ENCODE measurements around the gene TEAD1. TPM values are rescaled to one million over a fixed set of nuclear protein-coding genes. Genes with fewer than 3 reads are reported as not detected.

TEAD1 gene
- total RNA-seq, 1 donor from 2014 or later, result 55.3 TPM

- no peaks in the 10 kb centered on the region for H3K27me3 ChIP-seq (ENCODE audit: control insufficient read depth in 3 of 3, insufficient read depth in 3 of 3, low read length in 3 of 3)
- no peaks in the 10 kb centered on the region for H3K9me3 ChIP-seq (ENCODE audit: control insufficient read depth in 3 of 3, low read length in 3 of 3)
- peaks cover 52 to 81% (median 64%) of the 10 kb centered on the region in 3 donors for H3K4me1 ChIP-seq (ENCODE audit: control insufficient read depth in 3 of 3, insufficient read depth in 3 of 3, low read length in 3 of 3)
- H3K36me3 ChIP-seq (ENCODE audit: control insufficient read depth in 3 of 3, insufficient read depth in 3 of 3, low read length in 3 of 3), result peaks cover 0 to 17% (median 9%) of the 10 kb centered on the region in 3 donors
- peak overlapping the region; percentile 83 for H3K27ac ChIP-seq (ENCODE audit: low read depth, low read length)
- H3K4me3 ChIP-seq (ENCODE audit: low read length in 3 of 3), result no peak overlapping the region
- no peak overlapping the region for H3K9ac ChIP-seq (ENCODE audit: low read depth in 1 of 3, low read length in 3 of 3)
Observed at GRCh38 chr11:12767577-12767976, 93.4 kb downstream of the TEAD1 start.

GRCh38 chr11:12768726-12769673 is 94.8 kb downstream of the TEAD1 start:
- no peaks in the 10 kb centered on the region for H3K9me3 ChIP-seq (ENCODE audit: control insufficient read depth in 3 of 3, low read length in 3 of 3)
- H3K36me3 ChIP-seq (ENCODE audit: control insufficient read depth in 3 of 3, insufficient read depth in 3 of 3, low read length in 3 of 3), result peaks cover 0 to 17% (median 9%) of the 10 kb centered on the region in 3 donors
- peak overlapping the region; percentile 83 for H3K27ac ChIP-seq (ENCODE audit: low read depth, low read length)
- H3K27me3 ChIP-seq (ENCODE audit: control insufficient read depth in 3 of 3, insufficient read depth in 3 of 3, low read length in 3 of 3), result no peaks in the 10 kb centered on the region
- peak overlapping the region; percentile 4 to 54 (median 50) for H3K9ac ChIP-seq (ENCODE audit: low read depth in 1 of 3, low read length in 3 of 3)
- H3K4me3 ChIP-seq (ENCODE audit: low read length in 3 of 3), result no peak overlapping the region
- H3K4me1 ChIP-seq (ENCODE audit: control insufficient read depth in 3 of 3, insufficient read depth in 3 of 3, low read length in 3 of 3), result peaks cover 57 to 80% (median 67%) of the 10 kb centered on the region in 3 donors

- Histone ChIP-seq H3K27ac (ENCODE audit: low read depth, low read length) (peak overlapping the region; percentile 83), H3K9me3 (ENCODE audit: control insufficient read depth in 3 of 3, low read length in 3 of 3) (no peaks in the 10 kb centered on the region), H3K9ac (ENCODE audit: low read depth in 1 of 3, low read length in 3 of 3) (peak overlapping the region in 2 of 3 donors; percentile 4 to 54), H3K4me3 (ENCODE audit: low read length in 3 of 3) (no peak overlapping the region), H3K4me1 (ENCODE audit: control insufficient read depth in 3 of 3, insufficient read depth in 3 of 3, low read length in 3 of 3) (peaks cover 51 to 84% (median 66%) of the 10 kb centered on the region in 3 donors), H3K27me3 (ENCODE audit: control insufficient read depth in 3 of 3, insufficient read depth in 3 of 3, low read length in 3 of 3) (no peaks in the 10 kb centered on the region), H3K36me3 (ENCODE audit: control insufficient read depth in 3 of 3, insufficient read depth in 3 of 3, low read length in 3 of 3) (peaks cover 0 to 10% (median 7%) of the 10 kb centered on the region in 3 donors)
Observed at GRCh38 chr11:12769834-12770345, 95.7 kb downstream of the TEAD1 start.

- H3K27ac ChIP-seq (ENCODE audit: low read depth, low read length), result no peak overlapping the region
- no peak overlapping the region for H3K4me3 ChIP-seq (ENCODE audit: low read length in 3 of 3)
- H3K9ac ChIP-seq (ENCODE audit: low read depth in 1 of 3, low read length in 3 of 3), result no peak overlapping the region
- H3K36me3 ChIP-seq (ENCODE audit: control insufficient read depth in 3 of 3, insufficient read depth in 3 of 3, low read length in 3 of 3), result peaks cover 0 to 5% (median 5%) of the 10 kb centered on the region in 3 donors
- no peaks in the 10 kb centered on the region for H3K9me3 ChIP-seq (ENCODE audit: control insufficient read depth in 3 of 3, low read length in 3 of 3)
- H3K27me3 ChIP-seq (ENCODE audit: control insufficient read depth in 3 of 3, insufficient read depth in 3 of 3, low read length in 3 of 3), result no peaks in the 10 kb centered on the region
- H3K4me1 ChIP-seq (ENCODE audit: control insufficient read depth in 3 of 3, insufficient read depth in 3 of 3, low read length in 3 of 3), result peaks cover 46 to 84% (median 65%) of the 10 kb centered on the region in 3 donors
Observed at GRCh38 chr11:12770435-12770834, 96.2 kb downstream of the TEAD1 start.

- no peaks in the 10 kb centered on the region for H3K9me3 ChIP-seq (ENCODE audit: control insufficient read depth in 3 of 3, low read length in 3 of 3)
- no peak overlapping the region for H3K9ac ChIP-seq (ENCODE audit: low read depth in 1 of 3, low read length in 3 of 3)
- H3K36me3 ChIP-seq (ENCODE audit: control insufficient read depth in 3 of 3, insufficient read depth in 3 of 3, low read length in 3 of 3), result peaks cover 0 to 5% (median 2%) of the 10 kb centered on the region in 3 donors
- peak overlapping the region; percentile 4 for H3K27ac ChIP-seq (ENCODE audit: low read depth, low read length)
- H3K4me3 ChIP-seq (ENCODE audit: low read length in 3 of 3), result no peak overlapping the region
- H3K27me3 ChIP-seq (ENCODE audit: control insufficient read depth in 3 of 3, insufficient read depth in 3 of 3, low read length in 3 of 3), result no peaks in the 10 kb centered on the region
- peaks cover 42 to 85% (median 68%) of the 10 kb centered on the region in 3 donors for H3K4me1 ChIP-seq (ENCODE audit: control insufficient read depth in 3 of 3, insufficient read depth in 3 of 3, low read length in 3 of 3)
Observed at GRCh38 chr11:12770966-12771597, 96.9 kb downstream of the TEAD1 start.

GRCh38 chr11:12771875-12772274 is 97.7 kb downstream of the TEAD1 start:
- Histone ChIP-seq H3K9ac (ENCODE audit: low read depth in 1 of 3, low read length in 3 of 3) (no peak overlapping the region), H3K4me3 (ENCODE audit: low read length in 3 of 3) (no peak overlapping the region), H3K27ac (ENCODE audit: low read depth, low read length) (peak overlapping the region; percentile 4), H3K36me3 (ENCODE audit: control insufficient read depth in 3 of 3, insufficient read depth in 3 of 3, low read length in 3 of 3) (peaks cover 0 to under 1% (median 0%) of the 10 kb centered on the region in 3 donors), H3K27me3 (ENCODE audit: control insufficient read depth in 3 of 3, insufficient read depth in 3 of 3, low read length in 3 of 3) (no peaks in the 10 kb centered on the region), H3K4me1 (ENCODE audit: control insufficient read depth in 3 of 3, insufficient read depth in 3 of 3, low read length in 3 of 3) (peaks cover 43 to 80% (median 66%) of the 10 kb centered on the region in 3 donors), H3K9me3 (ENCODE audit: control insufficient read depth in 3 of 3, low read length in 3 of 3) (no peaks in the 10 kb centered on the region)

GRCh38 chr11:12772324-12772723 is 98.1 kb downstream of the TEAD1 start:
- no peaks in the 10 kb centered on the region for H3K27me3 ChIP-seq (ENCODE audit: control insufficient read depth in 3 of 3, insufficient read depth in 3 of 3, low read length in 3 of 3)
- no peaks in the 10 kb centered on the region for H3K9me3 ChIP-seq (ENCODE audit: control insufficient read depth in 3 of 3, low read length in 3 of 3)
- H3K27ac ChIP-seq (ENCODE audit: low read depth, low read length), result no peak overlapping the region
- peaks cover 42 to 77% (median 66%) of the 10 kb centered on the region in 3 donors for H3K4me1 ChIP-seq (ENCODE audit: control insufficient read depth in 3 of 3, insufficient read depth in 3 of 3, low read length in 3 of 3)
- H3K4me3 ChIP-seq (ENCODE audit: low read length in 3 of 3), result no peak overlapping the region
- no peaks in the 10 kb centered on the region for H3K36me3 ChIP-seq (ENCODE audit: control insufficient read depth in 3 of 3, insufficient read depth in 3 of 3, low read length in 3 of 3)
- no peak overlapping the region for H3K9ac ChIP-seq (ENCODE audit: low read depth in 1 of 3, low read length in 3 of 3)

- Histone ChIP-seq H3K9ac (ENCODE audit: low read depth in 1 of 3, low read length in 3 of 3) (no peak overlapping the region), H3K27me3 (ENCODE audit: control insufficient read depth in 3 of 3, insufficient read depth in 3 of 3, low read length in 3 of 3) (no peaks in the 10 kb centered on the region), H3K9me3 (ENCODE audit: control insufficient read depth in 3 of 3, low read length in 3 of 3) (no peaks in the 10 kb centered on the region), H3K27ac (ENCODE audit: low read depth, low read length) (no peak overlapping the region), H3K36me3 (ENCODE audit: control insufficient read depth in 3 of 3, insufficient read depth in 3 of 3, low read length in 3 of 3) (no peaks in the 10 kb centered on the region), H3K4me3 (ENCODE audit: low read length in 3 of 3) (no peak overlapping the region), H3K4me1 (ENCODE audit: control insufficient read depth in 3 of 3, insufficient read depth in 3 of 3, low read length in 3 of 3) (peaks cover 39 to 74% (median 62%) of the 10 kb centered on the region in 3 donors)
Observed at GRCh38 chr11:12773591-12773990, 99.4 kb downstream of the TEAD1 start.

- Histone ChIP-seq H3K9me3 (ENCODE audit: control insufficient read depth in 3 of 3, low read length in 3 of 3) (no peaks in the 10 kb centered on the region), H3K4me1 (ENCODE audit: control insufficient read depth in 3 of 3, insufficient read depth in 3 of 3, low read length in 3 of 3) (peaks cover 23 to 60% (median 46%) of the 10 kb centered on the region in 3 donors), H3K4me3 (ENCODE audit: low read length in 3 of 3) (no peak overlapping the region), H3K27me3 (ENCODE audit: control insufficient read depth in 3 of 3, insufficient read depth in 3 of 3, low read length in 3 of 3) (no peaks in the 10 kb centered on the region), H3K36me3 (ENCODE audit: control insufficient read depth in 3 of 3, insufficient read depth in 3 of 3, low read length in 3 of 3) (no peaks in the 10 kb centered on the region), H3K9ac (ENCODE audit: low read depth in 1 of 3, low read length in 3 of 3) (no peak overlapping the region), H3K27ac (ENCODE audit: low read depth, low read length) (peak overlapping the region; percentile 31)
Observed at GRCh38 chr11:12775955-12776354, 101.7 kb downstream of the TEAD1 start.
